Measurements from ENCODE around the gene ZNF860.

- TF ChIP-seq POLR2A (IDR thresholded peaks at IDR 0.05; ENCODE audit: low read depth, low read length) (no peak), POLR2AphosphoS5 (IDR thresholded peaks at IDR 0.05; ENCODE audit: low read depth, low read length) (no peak), TAF1 (IDR thresholded peaks at IDR 0.05; ENCODE audit: low read depth, low read length) (no peak), POU2F2 (IDR thresholded peaks at IDR 0.05; ENCODE audit: low read depth, low read length) (no peak), SPI1 (IDR thresholded peaks at IDR 0.05; ENCODE audit: low read depth, low read length) (no peak)
Observed at GRCh38 chr3:31946484-31947081, 35.0 kb upstream of the ZNF860 start.

All from GM12891 (cell line).